ENCODE measurements around the gene SH2D6.

- no peak for TF ChIP-seq CTCF (IDR thresholded peaks at IDR 0.05)
- no peak for TF ChIP-seq POLR2A (IDR thresholded peaks at IDR 0.05)
Observed at GRCh38 chr2:85400541-85401463, 17.7 kb upstream of the SH2D6 start.

Data from heart left ventricle (tissue), 13 donors.